Suprapubic skin (tissue), 4 donors: ENCODE results near the gene DCLRE1B. TPM values are rescaled to one million over a fixed set of nuclear protein-coding genes. Genes with fewer than 3 reads are reported as not detected.

Experiments
- DNase-seq, 2 donors: peaks; one replicate each; pipeline ENCODE4 v3.0.0-alpha.2; 2019; ENCODE audit warnings: low spot score in 2 of 2
- H3K27ac ChIP-seq: fragments of 200-600 bp; sonication (generic); one replicate; pipeline ENCODE4 v1.5.1; 2019
- H3K27me3 ChIP-seq: fragments of 200-600 bp; sonication (generic); one replicate; pipeline ENCODE4 v1.5.1; 2019
- H3K36me3 ChIP-seq: fragments of 200-600 bp; sonication (generic); one replicate; pipeline ENCODE4 v1.5.1; 2019
- H3K4me1 ChIP-seq: fragments of 200-600 bp; sonication (generic); one replicate; pipeline ENCODE4 v1.5.1; 2019
- H3K4me3 ChIP-seq: fragments of 200-600 bp; sonication (generic); one replicate; pipeline ENCODE4 v1.5.1; 2019; ENCODE audit warnings: mild to moderate bottlenecking
- H3K9me3 ChIP-seq: fragments of 200-600 bp; sonication (generic); one replicate; pipeline ENCODE4 v1.5.1; 2019
- CTCF ChIP-seq, 2 donors: fragments of 200-600 bp in 1 of 2; fragments of 450-650 bp in 1 of 2; sonication (generic) in 1 of 2; IDR thresholded peaks; one replicate each; pipeline ENCODE4 v1.5.1; 2016 to 2019; ENCODE audit warnings: antibody characterized with exemption in 2 of 2, mild to moderate bottlenecking in 1 of 2, moderate library complexity in 1 of 2
- EP300 ChIP-seq: sonication (generic); formaldehyde crosslinking; IDR thresholded peaks from one replicate; pipeline ENCODE4 v1.6.1; 2017; ENCODE audit warnings: antibody characterized with exemption
- POLR2A ChIP-seq, 2 donors: fragments of 450-650 bp; IDR thresholded peaks; one replicate each; pipeline ENCODE4 v1.6.1; 2017; ENCODE audit warnings: antibody characterized with exemption in 2 of 2, mild to moderate bottlenecking in 2 of 2, moderate library complexity in 2 of 2
- POLR2AphosphoS5 ChIP-seq, 3 donors: sonication (generic); formaldehyde crosslinking; IDR thresholded peaks; one replicate each; pipeline ENCODE4 v1.6.1; 2017; ENCODE audit warnings: antibody characterized with exemption in 3 of 3
- WGBS: methylation state at CpG from one replicate; pipeline ENCODE4 v1.1.5; 2018; 5-methylcytosine and 5-hydroxymethylcytosine counted together
- total RNA-seq, 4 donors: library from RNA; depleted of rRNA; stranded (reverse); fragments of >200 nt; gene quantifications; one replicate each; pipeline ENCODE4 v1.1.0, GENCODE V29; 2016

Gene DCLRE1B
- total RNA-seq, 4 donors from 2014 or later = 4.3 to 8.9 (median 6.3) TPM

- H3K9me3 ChIP-seq = no peaks in the 10 kb centered on the region
- WGBS = 96% methylated on average over 2 of the region's 2 CpGs
Observed at GRCh38 chr1:113917400-113918082, 12.4 kb downstream of the DCLRE1B start.

GRCh38 chr1:113918243-113918642 lies 13.1 kb downstream of the DCLRE1B start:
- Histone ChIP-seq H3K36me3 (no peaks in the 10 kb centered on the region), H3K27me3 (no peaks in the 10 kb centered on the region), H3K4me1 (no peaks in the 10 kb centered on the region), H3K27ac (no peak overlapping the region), H3K9me3 (no peaks in the 10 kb centered on the region), H3K4me3 (no peak overlapping the region)
- DNase-seq = no peak
- TF ChIP-seq POLR2AphosphoS5 (IDR thresholded peaks at IDR 0.05) = no peak
- no peak for TF ChIP-seq EP300
- no peak for TF ChIP-seq POLR2A (IDR thresholded peaks at IDR 0.05)
- no peak for TF ChIP-seq CTCF (IDR thresholded peaks at IDR 0.05)

More at GRCh38 chr1:113917400-113918082, 12.4 kb downstream of the DCLRE1B start:
- H3K27me3 ChIP-seq = no peaks in the 10 kb centered on the region
- H3K4me3 ChIP-seq = no peak overlapping the region
- H3K36me3 ChIP-seq = peaks cover 3% of the 10 kb centered on the region
- TF ChIP-seq POLR2AphosphoS5 (IDR thresholded peaks at IDR 0.05) = no peak
- TF ChIP-seq EP300 = no peak
- TF ChIP-seq POLR2A (IDR thresholded peaks at IDR 0.05) = no peak
- no peak for TF ChIP-seq CTCF (IDR thresholded peaks at IDR 0.05)
- H3K4me1 ChIP-seq = peaks cover 3% of the 10 kb centered on the region
- no peak for DNase-seq
- no peak overlapping the region for H3K27ac ChIP-seq

- 89% methylated on average over 4 of the region's 4 CpGs for WGBS
- Histone ChIP-seq H3K9me3 (no peaks in the 10 kb centered on the region), H3K27me3 (no peaks in the 10 kb centered on the region), H3K36me3 (no peaks in the 10 kb centered on the region), H3K27ac (no peak overlapping the region), H3K4me3 (no peak overlapping the region), H3K4me1 (peaks cover 2% of the 10 kb centered on the region)
- no peak for DNase-seq
- TF ChIP-seq CTCF (IDR thresholded peaks at IDR 0.05) (no peak), POLR2AphosphoS5 (IDR thresholded peaks at IDR 0.05) (no peak), POLR2A (IDR thresholded peaks at IDR 0.05) (no peak), EP300 (no peak)
Observed at GRCh38 chr1:113922957-113923356, 17.8 kb downstream of the DCLRE1B start.

GRCh38 chr1:113924473-113924872 lies 19.3 kb downstream of the DCLRE1B start:
- no peak overlapping the region for H3K27ac ChIP-seq
- no peaks in the 10 kb centered on the region for H3K9me3 ChIP-seq
- TF ChIP-seq CTCF (IDR thresholded peaks at IDR 0.05) = no peak
- no peak for TF ChIP-seq EP300
- TF ChIP-seq POLR2AphosphoS5 (IDR thresholded peaks at IDR 0.05) = no peak
- TF ChIP-seq POLR2A (IDR thresholded peaks at IDR 0.05) = no peak
- WGBS = 95% methylated on average over 2 of the region's 2 CpGs
- no peak overlapping the region for H3K4me3 ChIP-seq
- DNase-seq = no peak
- H3K27me3 ChIP-seq = no peaks in the 10 kb centered on the region
- H3K36me3 ChIP-seq = no peaks in the 10 kb centered on the region
- H3K4me1 ChIP-seq = peaks cover 9% of the 10 kb centered on the region

- no peaks in the 10 kb centered on the region for H3K27me3 ChIP-seq
- TF ChIP-seq CTCF (IDR thresholded peaks at IDR 0.05) (no peak), POLR2A (IDR thresholded peaks at IDR 0.05) (no peak), POLR2AphosphoS5 (IDR thresholded peaks at IDR 0.05) (no peak), EP300 (no peak)
- no peaks in the 10 kb centered on the region for H3K36me3 ChIP-seq
- H3K27ac ChIP-seq = peak overlapping the region; percentile 96
- WGBS = 17% methylated on average over 6 of the region's 6 CpGs
- peaks cover 40% of the 10 kb centered on the region for H3K4me1 ChIP-seq
- H3K9me3 ChIP-seq = no peaks in the 10 kb centered on the region
- peak overlapping the region; percentile 96 for H3K4me3 ChIP-seq
- no peak for DNase-seq
Observed at GRCh38 chr1:113928187-113928930, 23.2 kb downstream of the DCLRE1B start.
